Measurements from ENCODE around the gene TMEM232.

Gene TMEM232

GRCh38 chr5:110625376-110625999 is 101.0 kb downstream of the TMEM232 start:
- H3K4me1 ChIP-seq (ENCODE audit: control insufficient read depth, insufficient read depth, low read length), result no peaks in the 10 kb centered on the region
- no peak overlapping the region for H3K27ac ChIP-seq (ENCODE audit: low read length)
- no peak overlapping the region for H3K9ac ChIP-seq (ENCODE audit: low read length in 2 of 2)
- H3K27me3 ChIP-seq (ENCODE audit: control insufficient read depth in 1 of 2, insufficient read depth in 2 of 2, low read length in 2 of 2), result no peaks in the 10 kb centered on the region
- no peak overlapping the region for H3K4me3 ChIP-seq (ENCODE audit: low read length in 2 of 2)
- no peaks in the 10 kb centered on the region for H3K9me3 ChIP-seq (ENCODE audit: control insufficient read depth in 2 of 2, low read length in 2 of 2)
- H3K36me3 ChIP-seq (ENCODE audit: control insufficient read depth in 2 of 2, insufficient read depth in 2 of 2, low read length in 2 of 2), result no peaks in the 10 kb centered on the region

DNA sequence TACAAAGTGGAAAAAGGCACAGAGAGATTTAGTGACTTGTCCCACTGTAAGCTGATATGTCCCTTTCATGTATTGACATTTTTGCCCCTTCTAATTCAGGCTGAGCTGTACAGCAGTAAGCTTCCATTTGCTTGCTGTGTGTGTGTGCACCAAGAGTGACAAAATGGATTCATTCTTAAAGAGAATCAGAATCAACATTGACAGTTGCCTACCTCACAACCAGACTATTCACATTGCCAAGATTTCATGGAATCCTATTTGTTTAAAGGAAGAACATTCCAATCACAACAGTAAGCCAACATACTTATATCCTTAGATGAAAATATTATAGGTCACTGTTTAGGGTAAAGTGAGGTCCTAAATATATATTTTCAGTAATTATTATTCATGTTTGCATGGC is 102.6 kb downstream of the TMEM232 start:
- Histone ChIP-seq H3K36me3 (ENCODE audit: control insufficient read depth in 2 of 2, insufficient read depth in 2 of 2, low read length in 2 of 2) (no peaks in the 10 kb centered on the region), H3K4me1 (ENCODE audit: control insufficient read depth, insufficient read depth, low read length) (no peaks in the 10 kb centered on the region), H3K9ac (ENCODE audit: low read length in 2 of 2) (no peak overlapping the region), H3K9me3 (ENCODE audit: control insufficient read depth in 2 of 2, low read length in 2 of 2) (no peaks in the 10 kb centered on the region), H3K27me3 (ENCODE audit: control insufficient read depth in 1 of 2, insufficient read depth in 2 of 2, low read length in 2 of 2) (no peaks in the 10 kb centered on the region), H3K27ac (ENCODE audit: low read length) (no peak overlapping the region), H3K4me3 (ENCODE audit: low read length in 2 of 2) (no peak overlapping the region)

DNA sequence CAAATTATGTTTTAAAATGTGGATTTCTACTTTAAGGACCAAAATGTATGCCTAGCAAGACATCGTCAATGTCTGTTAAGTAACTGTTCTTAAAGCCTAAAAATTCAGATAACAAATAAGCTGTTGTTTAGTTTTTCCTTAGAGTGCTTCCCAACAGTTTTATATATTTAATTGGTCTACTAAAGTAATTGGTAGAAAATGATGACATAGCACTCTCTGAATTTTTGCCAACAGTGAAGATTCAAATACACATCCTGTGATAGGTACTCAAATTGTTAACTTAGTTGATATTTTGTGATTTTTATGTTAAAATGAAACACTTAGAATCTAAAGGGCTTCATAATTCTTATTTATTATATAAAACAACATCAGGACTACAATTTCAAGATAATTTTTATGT is 107.5 kb downstream of the TMEM232 start:
- H3K4me3 ChIP-seq (ENCODE audit: low read length in 2 of 2), result no peak overlapping the region
- H3K4me1 ChIP-seq (ENCODE audit: control insufficient read depth, insufficient read depth, low read length), result no peaks in the 10 kb centered on the region
- no peak overlapping the region for H3K27ac ChIP-seq (ENCODE audit: low read length)
- no peaks in the 10 kb centered on the region for H3K27me3 ChIP-seq (ENCODE audit: control insufficient read depth in 1 of 2, insufficient read depth in 2 of 2, low read length in 2 of 2)
- H3K9ac ChIP-seq (ENCODE audit: low read length in 2 of 2), result no peak overlapping the region
- no peaks in the 10 kb centered on the region for H3K9me3 ChIP-seq (ENCODE audit: control insufficient read depth in 2 of 2, low read length in 2 of 2)
- no peaks in the 10 kb centered on the region for H3K36me3 ChIP-seq (ENCODE audit: control insufficient read depth in 2 of 2, insufficient read depth in 2 of 2, low read length in 2 of 2)

DNA sequence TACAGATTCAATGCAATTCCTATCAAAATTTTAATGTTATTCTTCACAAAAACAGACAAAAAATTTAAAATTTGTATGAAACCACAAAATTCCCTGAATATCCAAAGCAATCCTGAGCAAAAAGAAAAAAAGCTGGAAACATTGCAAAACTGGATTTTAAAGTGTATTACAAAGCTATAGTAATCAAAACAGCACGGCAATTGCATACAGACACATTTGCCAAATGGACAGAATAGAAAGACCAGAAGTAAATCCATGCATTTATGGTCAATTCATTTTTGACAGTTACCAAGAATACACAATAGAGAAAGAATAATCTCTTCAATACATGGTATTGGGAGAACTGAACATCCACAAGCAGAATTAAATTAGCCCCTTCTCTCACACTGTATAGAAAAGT is 110.5 kb downstream of the TMEM232 start:
- Histone ChIP-seq H3K27me3 (ENCODE audit: control insufficient read depth in 1 of 2, insufficient read depth in 2 of 2, low read length in 2 of 2) (no peaks in the 10 kb centered on the region), H3K4me3 (ENCODE audit: low read length in 2 of 2) (no peak overlapping the region), H3K27ac (ENCODE audit: low read length) (no peak overlapping the region), H3K9ac (ENCODE audit: low read length in 2 of 2) (no peak overlapping the region), H3K9me3 (ENCODE audit: control insufficient read depth in 2 of 2, low read length in 2 of 2) (no peaks in the 10 kb centered on the region), H3K36me3 (ENCODE audit: control insufficient read depth in 2 of 2, insufficient read depth in 2 of 2, low read length in 2 of 2) (no peaks in the 10 kb centered on the region), H3K4me1 (ENCODE audit: control insufficient read depth, insufficient read depth, low read length) (no peaks in the 10 kb centered on the region)

GRCh38 chr5:110612794-110613247 is 113.7 kb downstream of the TMEM232 start:
- no peaks in the 10 kb centered on the region for H3K27me3 ChIP-seq (ENCODE audit: control insufficient read depth in 1 of 2, insufficient read depth in 2 of 2, low read length in 2 of 2)
- H3K27ac ChIP-seq (ENCODE audit: low read length), result no peak overlapping the region
- no peaks in the 10 kb centered on the region for H3K4me1 ChIP-seq (ENCODE audit: control insufficient read depth, insufficient read depth, low read length)
- no peaks in the 10 kb centered on the region for H3K36me3 ChIP-seq (ENCODE audit: control insufficient read depth in 2 of 2, insufficient read depth in 2 of 2, low read length in 2 of 2)
- H3K9me3 ChIP-seq (ENCODE audit: control insufficient read depth in 2 of 2, low read length in 2 of 2), result no peaks in the 10 kb centered on the region
- H3K4me3 ChIP-seq (ENCODE audit: low read length in 2 of 2), result no peak overlapping the region
- H3K9ac ChIP-seq (ENCODE audit: low read length in 2 of 2), result no peak overlapping the region

DNA sequence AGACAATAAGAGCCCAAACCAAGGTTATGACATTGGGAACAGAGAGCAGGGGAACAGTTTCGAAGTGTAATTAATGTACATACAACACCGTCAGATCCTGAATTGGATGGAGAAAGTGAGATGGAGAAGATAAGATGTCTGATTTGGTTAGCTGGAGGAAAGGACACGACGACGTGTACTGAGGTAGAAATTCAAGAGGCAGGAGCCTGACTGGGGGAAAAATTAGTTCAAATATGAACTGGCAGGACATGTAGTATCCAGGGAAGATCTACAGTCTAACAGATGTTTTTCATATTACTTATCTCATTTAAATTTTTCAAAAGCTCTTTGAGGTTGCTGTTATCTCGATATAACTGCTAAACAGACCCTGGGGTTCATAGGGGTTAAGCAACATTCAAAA is 114.7 kb downstream of the TMEM232 start:
- Histone ChIP-seq H3K27me3 (ENCODE audit: control insufficient read depth in 1 of 2, insufficient read depth in 2 of 2, low read length in 2 of 2) (no peaks in the 10 kb centered on the region), H3K36me3 (ENCODE audit: control insufficient read depth in 2 of 2, insufficient read depth in 2 of 2, low read length in 2 of 2) (no peaks in the 10 kb centered on the region), H3K27ac (ENCODE audit: low read length) (no peak overlapping the region), H3K9ac (ENCODE audit: low read length in 2 of 2) (no peak overlapping the region), H3K4me1 (ENCODE audit: control insufficient read depth, insufficient read depth, low read length) (no peaks in the 10 kb centered on the region), H3K4me3 (ENCODE audit: low read length in 2 of 2) (no peak overlapping the region), H3K9me3 (ENCODE audit: control insufficient read depth in 2 of 2, low read length in 2 of 2) (no peaks in the 10 kb centered on the region)

- H3K4me3 ChIP-seq (ENCODE audit: low read length in 2 of 2), result no peak overlapping the region
- H3K4me1 ChIP-seq (ENCODE audit: control insufficient read depth, insufficient read depth, low read length), result no peaks in the 10 kb centered on the region
- H3K9ac ChIP-seq (ENCODE audit: low read length in 2 of 2), result no peak overlapping the region
- H3K27me3 ChIP-seq (ENCODE audit: control insufficient read depth in 1 of 2, insufficient read depth in 2 of 2, low read length in 2 of 2), result no peaks in the 10 kb centered on the region
- H3K9me3 ChIP-seq (ENCODE audit: control insufficient read depth in 2 of 2, low read length in 2 of 2), result no peaks in the 10 kb centered on the region
- H3K27ac ChIP-seq (ENCODE audit: low read length), result no peak overlapping the region
- no peaks in the 10 kb centered on the region for H3K36me3 ChIP-seq (ENCODE audit: control insufficient read depth in 2 of 2, insufficient read depth in 2 of 2, low read length in 2 of 2)
Measured at GRCh38 chr5:110594866-110595265, 131.6 kb downstream of the TMEM232 start.

GRCh38 chr5:110590187-110590586 is 136.3 kb downstream of the TMEM232 start:
- no peak overlapping the region for H3K27ac ChIP-seq (ENCODE audit: low read length)
- no peaks in the 10 kb centered on the region for H3K36me3 ChIP-seq (ENCODE audit: control insufficient read depth in 2 of 2, insufficient read depth in 2 of 2, low read length in 2 of 2)
- H3K4me1 ChIP-seq (ENCODE audit: control insufficient read depth, insufficient read depth, low read length), result no peaks in the 10 kb centered on the region
- no peaks in the 10 kb centered on the region for H3K9me3 ChIP-seq (ENCODE audit: control insufficient read depth in 2 of 2, low read length in 2 of 2)
- no peaks in the 10 kb centered on the region for H3K27me3 ChIP-seq (ENCODE audit: control insufficient read depth in 1 of 2, insufficient read depth in 2 of 2, low read length in 2 of 2)
- no peak overlapping the region for H3K9ac ChIP-seq (ENCODE audit: low read length in 2 of 2)
- no peak overlapping the region for H3K4me3 ChIP-seq (ENCODE audit: low read length in 2 of 2)

DNA sequence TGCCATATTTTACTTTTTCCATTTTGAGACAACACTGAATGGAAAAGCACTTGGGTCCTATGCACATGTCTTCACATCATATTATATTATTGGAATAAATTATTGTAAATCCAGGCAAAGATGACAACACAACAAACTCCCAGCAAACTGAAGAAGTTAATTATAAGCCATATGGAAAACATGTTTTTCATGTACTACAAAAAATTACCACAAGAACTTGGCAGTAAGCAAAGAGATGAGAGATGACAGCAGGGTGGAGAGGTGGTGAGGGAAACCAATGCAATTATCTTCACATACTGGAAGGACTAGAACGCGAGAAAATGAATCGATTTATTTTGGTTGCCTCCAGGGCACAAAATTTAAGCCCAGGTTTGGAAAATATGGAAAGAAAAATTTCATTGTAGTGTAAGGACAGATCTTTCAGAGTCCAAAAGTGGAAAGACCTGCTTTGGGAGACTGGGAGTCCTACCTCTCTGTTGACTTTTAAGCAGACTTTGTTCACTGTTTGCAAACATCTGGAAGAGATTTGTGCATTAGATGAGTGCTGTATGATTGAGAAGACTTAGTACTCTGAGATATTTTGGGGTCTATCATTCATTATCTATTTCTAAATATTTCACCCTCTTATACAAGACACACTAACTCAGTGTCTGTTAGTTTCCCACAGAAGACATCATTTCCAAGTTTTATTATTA is 138.0 kb downstream of the TMEM232 start:
- Histone ChIP-seq H3K27me3 (ENCODE audit: control insufficient read depth in 1 of 2, insufficient read depth in 2 of 2, low read length in 2 of 2) (no peaks in the 10 kb centered on the region), H3K4me3 (ENCODE audit: low read length in 2 of 2) (no peak overlapping the region), H3K9me3 (ENCODE audit: control insufficient read depth in 2 of 2, low read length in 2 of 2) (no peaks in the 10 kb centered on the region), H3K27ac (ENCODE audit: low read length) (no peak overlapping the region), H3K4me1 (ENCODE audit: control insufficient read depth, insufficient read depth, low read length) (no peaks in the 10 kb centered on the region), H3K9ac (ENCODE audit: low read length in 2 of 2) (no peak overlapping the region), H3K36me3 (ENCODE audit: control insufficient read depth in 2 of 2, insufficient read depth in 2 of 2, low read length in 2 of 2) (no peaks in the 10 kb centered on the region)

DNA sequence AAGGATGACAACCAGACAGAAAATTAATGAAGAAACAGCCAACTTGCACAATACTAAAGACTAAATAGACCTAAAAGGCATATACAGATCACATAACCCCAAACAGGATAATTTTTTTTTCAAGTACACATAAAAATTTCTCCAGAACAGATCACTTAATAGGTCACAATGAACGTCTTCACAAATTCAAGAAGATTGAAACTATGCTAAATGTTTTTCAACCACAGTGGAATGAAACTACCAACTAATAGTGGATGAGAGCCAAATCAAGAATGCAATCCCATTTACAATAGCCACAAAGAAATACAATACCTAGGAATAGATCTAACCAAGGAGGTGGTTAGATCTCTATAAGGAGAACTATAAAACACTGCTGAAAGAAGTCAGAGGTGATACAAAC is 145.8 kb downstream of the TMEM232 start:
- H3K9ac ChIP-seq (ENCODE audit: low read length in 2 of 2), result no peak overlapping the region
- no peak overlapping the region for H3K4me3 ChIP-seq (ENCODE audit: low read length in 2 of 2)
- H3K27me3 ChIP-seq (ENCODE audit: control insufficient read depth in 1 of 2, insufficient read depth in 2 of 2, low read length in 2 of 2), result no peaks in the 10 kb centered on the region
- peaks cover 0 to 3% of the 10 kb centered on the region in 2 donors for H3K9me3 ChIP-seq (ENCODE audit: control insufficient read depth in 2 of 2, low read length in 2 of 2)
- no peaks in the 10 kb centered on the region for H3K4me1 ChIP-seq (ENCODE audit: control insufficient read depth, insufficient read depth, low read length)
- H3K27ac ChIP-seq (ENCODE audit: low read length), result no peak overlapping the region
- H3K36me3 ChIP-seq (ENCODE audit: control insufficient read depth in 2 of 2, insufficient read depth in 2 of 2, low read length in 2 of 2), result no peaks in the 10 kb centered on the region

GRCh38 chr5:110572729-110573128 is 153.7 kb downstream of the TMEM232 start:
- no peaks in the 10 kb centered on the region for H3K36me3 ChIP-seq (ENCODE audit: control insufficient read depth in 2 of 2, insufficient read depth in 2 of 2, low read length in 2 of 2)
- no peak overlapping the region for H3K27ac ChIP-seq (ENCODE audit: low read length)
- no peak overlapping the region for H3K4me3 ChIP-seq (ENCODE audit: low read length in 2 of 2)
- no peak overlapping the region for H3K9ac ChIP-seq (ENCODE audit: low read length in 2 of 2)
- peaks cover 0 to 3% of the 10 kb centered on the region in 2 donors for H3K9me3 ChIP-seq (ENCODE audit: control insufficient read depth in 2 of 2, low read length in 2 of 2)
- no peaks in the 10 kb centered on the region for H3K27me3 ChIP-seq (ENCODE audit: control insufficient read depth in 1 of 2, insufficient read depth in 2 of 2, low read length in 2 of 2)
- H3K4me1 ChIP-seq (ENCODE audit: control insufficient read depth, insufficient read depth, low read length), result no peaks in the 10 kb centered on the region

Data from stomach smooth muscle (tissue), 2 donors.